HEK293 (cell line): Measurements from ENCODE around the gene CEBPB.

Source experiments
- FEZF1 ChIP-seq: fragments of 450-650 bp; formaldehyde crosslinking; IDR thresholded peaks from 2 replicates; pipeline ENCODE4 v1.5.1; 2016; ENCODE audit warnings: missing biosample characterization, missing genetic modification characterization
- HIC1 ChIP-seq: fragments of 450-650 bp; formaldehyde crosslinking; IDR thresholded peaks from 2 replicates; pipeline ENCODE4 v1.5.1; 2016; ENCODE audit warnings: missing biosample characterization, missing genetic modification characterization
- KLF1 ChIP-seq: fragments of 450-650 bp; formaldehyde crosslinking; IDR thresholded peaks from 2 replicates; pipeline ENCODE4 v1.5.1; 2016; ENCODE audit warnings: missing biosample characterization, missing genetic modification characterization
- MEIS1 ChIP-seq: sonication (generic); formaldehyde crosslinking; IDR thresholded peaks from 2 replicates; pipeline ENCODE4 v1.8.1; 2022; ENCODE audit warnings: missing genetic modification reagents, mild to moderate bottlenecking, borderline replicate concordance
- PRDM2 ChIP-seq: fragments of 450-650 bp; formaldehyde crosslinking; IDR thresholded peaks from 2 replicates; pipeline ENCODE4 v1.5.1; 2016; ENCODE audit warnings: missing biosample characterization, missing genetic modification characterization, borderline replicate concordance
- ZBTB10 ChIP-seq: fragments of 450-650 bp; formaldehyde crosslinking; IDR thresholded peaks from 2 replicates; pipeline ENCODE4 v1.5.1; 2016; ENCODE audit warnings: missing biosample characterization, missing genetic modification characterization
- ZBTB48 ChIP-seq: fragments of 450-650 bp; formaldehyde crosslinking; IDR thresholded peaks from 2 replicates; pipeline ENCODE4 v1.5.1; 2016; ENCODE audit warnings: missing biosample characterization, missing genetic modification characterization
- ZBTB49 ChIP-seq: fragments of 450-650 bp; formaldehyde crosslinking; IDR thresholded peaks from 2 replicates; pipeline ENCODE4 v1.5.1; 2016; ENCODE audit warnings: missing biosample characterization, missing genetic modification characterization, low read depth
- ZBTB7A ChIP-seq: fragments of 450-650 bp; formaldehyde crosslinking; IDR thresholded peaks from 2 replicates; pipeline ENCODE4 v1.5.1; 2016; ENCODE audit warnings: low read depth, missing biosample characterization, missing genetic modification characterization
- ZNF155 ChIP-seq: fragments of 450-650 bp; formaldehyde crosslinking; IDR thresholded peaks from 2 replicates; pipeline ENCODE4 v1.5.1; 2016; ENCODE audit warnings: missing biosample characterization, missing genetic modification characterization
- ZNF175 ChIP-seq: fragments of 450-650 bp; formaldehyde crosslinking; IDR thresholded peaks from 2 replicates; pipeline ENCODE4 v1.5.1; 2016; ENCODE audit warnings: missing biosample characterization, missing genetic modification characterization
- ZNF202 ChIP-seq: fragments of 450-650 bp; formaldehyde crosslinking; IDR thresholded peaks from 2 replicates; pipeline ENCODE4 v1.5.1; 2016; ENCODE audit warnings: missing biosample characterization, missing genetic modification characterization, borderline replicate concordance
- ZNF223 ChIP-seq: fragments of 450-650 bp; formaldehyde crosslinking; IDR thresholded peaks from 2 replicates; pipeline ENCODE4 v1.5.1; 2016; ENCODE audit warnings: missing biosample characterization, missing genetic modification characterization
- ZNF341 ChIP-seq: fragments of 450-650 bp; formaldehyde crosslinking; IDR thresholded peaks from 2 replicates; pipeline ENCODE4; 2016; ENCODE audit warnings: low read depth, missing biosample characterization, missing genetic modification characterization
- ZNF350 ChIP-seq: fragments of 450-650 bp; formaldehyde crosslinking; IDR thresholded peaks from 2 replicates; pipeline ENCODE4 v1.5.0; 2017; ENCODE audit warnings: missing biosample characterization, mild to moderate bottlenecking, missing genetic modification characterization
- ZNF354C ChIP-seq: fragments of 450-650 bp; formaldehyde crosslinking; IDR thresholded peaks from 2 replicates; pipeline ENCODE4 v1.5.1; 2016; ENCODE audit warnings: missing biosample characterization, missing genetic modification characterization, low read depth, borderline replicate concordance
- ZNF449 ChIP-seq: fragments of 450-650 bp; formaldehyde crosslinking; IDR thresholded peaks from 2 replicates; pipeline ENCODE4 v1.5.1; 2017; ENCODE audit warnings: missing biosample characterization, mild to moderate bottlenecking, missing genetic modification characterization, moderate library complexity
- ZNF473 ChIP-seq: fragments of 450-650 bp; formaldehyde crosslinking; IDR thresholded peaks from 2 replicates; pipeline ENCODE4 v1.5.1; 2017; ENCODE audit warnings: missing biosample characterization, missing genetic modification characterization
- ZNF645 ChIP-seq: fragments of 450-650 bp; formaldehyde crosslinking; IDR thresholded peaks from 2 replicates; pipeline ENCODE4; 2016; ENCODE audit warnings: missing biosample characterization, missing genetic modification characterization
- ZNF701 ChIP-seq: fragments of 450-650 bp; formaldehyde crosslinking; IDR thresholded peaks from 2 replicates; pipeline ENCODE4 v1.5.1; 2016; ENCODE audit warnings: missing biosample characterization, missing genetic modification characterization
- ZNF777 ChIP-seq: fragments of 450-650 bp; formaldehyde crosslinking; IDR thresholded peaks from 2 replicates; pipeline ENCODE4 v1.5.1; 2017; ENCODE audit warnings: missing biosample characterization, missing genetic modification characterization, borderline replicate concordance

The CEBPB gene

GRCh38 chr20:50172347-50173013 lies 18.1 kb upstream of the CEBPB start (continued):
- TF ChIP-seq PRDM2 (tag by site-specific recombination) (no peak), ZBTB49 (no peak), MEIS1 (CRISPR knock-in tag) (no peak), ZNF473 (tag by site-specific recombination) (no peak), ZNF645 (tag by site-specific recombination) (no peak), ZNF350 (tag by site-specific recombination) (no peak), HIC1 (peak; percentile 85), ZNF701 (no peak), ZNF175 (tag by site-specific recombination) (no peak), ZNF449 (no peak), ZNF223 (tag by site-specific recombination) (no peak), ZNF354C (no peak), FEZF1 (tag by site-specific recombination) (no peak), ZNF155 (tag by site-specific recombination) (no peak), ZBTB7A (tag by site-specific recombination) (no peak), ZNF341 (tag by site-specific recombination) (peak; percentile 62), ZBTB48 (0 out of 2 replicates have a peak, but pooled peaks have one; percentile 40), ZNF202 (tag by site-specific recombination) (no peak), ZNF777 (no peak), KLF1 (no peak), ZBTB10 (peak; percentile 79)
